HG02759 (cell line): ENCODE measurements around the gene ZNF841.
"Not testable (repeated sequence)": the region's sequence is repeated elsewhere in the genome, so short reads cannot be mapped to it uniquely, and the experiment has no call there.

Experiments
- ATAC-seq: cut with Tn5 transposase; IDR thresholded peaks from one replicate; pipeline ENCODE4 v1.9.1; 2021; ENCODE audit warnings: mild to moderate bottlenecking, moderate library complexity; ENCODE audit not compliant: unreplicated experiment

Gene ZNF841

DNA sequence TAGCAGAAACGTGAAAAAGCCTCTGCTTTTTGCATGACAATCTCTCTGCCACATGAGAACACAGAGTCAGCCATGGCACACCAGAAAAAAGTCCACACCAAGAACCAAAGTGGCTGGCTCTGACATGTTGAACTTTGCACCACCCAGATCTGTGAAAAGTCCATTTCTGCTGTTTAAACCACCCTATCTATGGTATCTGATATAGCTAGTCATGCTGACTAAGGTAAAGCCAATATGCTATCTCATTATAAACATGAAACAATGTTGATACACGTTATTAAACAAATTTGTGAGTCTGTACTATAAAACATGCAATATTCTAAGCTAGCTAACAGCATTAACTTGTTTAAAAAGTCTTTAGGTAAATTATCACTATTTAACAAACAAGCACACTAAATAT lies 25.9 kb downstream of the ZNF841 start:
- ATAC-seq = no peak

DNA sequence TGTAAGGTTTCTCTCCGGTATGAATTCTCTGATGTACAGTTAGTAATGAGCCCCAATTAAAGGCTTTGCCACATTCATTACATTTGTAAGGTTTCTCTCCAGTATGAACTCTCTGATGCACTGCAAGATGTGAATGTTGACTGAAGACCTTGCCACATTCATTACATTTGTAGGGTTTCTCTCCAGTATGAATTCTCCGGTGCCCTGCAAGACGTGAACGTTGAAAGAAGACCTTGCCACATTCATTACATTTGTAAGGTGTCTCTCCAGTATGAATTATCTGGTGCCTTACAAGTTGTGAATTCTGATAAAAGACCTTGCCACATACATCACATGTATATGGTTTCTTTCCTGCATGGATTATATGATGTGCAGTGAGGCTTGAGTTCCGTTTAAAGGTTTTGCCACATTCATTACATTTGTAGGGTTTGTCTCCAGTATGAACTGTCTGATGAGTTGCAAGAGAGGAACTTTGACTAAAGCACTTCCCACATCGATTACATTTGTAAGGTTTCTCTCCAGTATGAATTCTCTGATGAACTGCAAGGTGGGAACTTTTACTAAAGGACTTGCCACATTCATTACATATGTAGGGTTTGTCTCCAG lies 29.2 kb downstream of the ZNF841 start:
- ATAC-seq = no peak

DNA sequence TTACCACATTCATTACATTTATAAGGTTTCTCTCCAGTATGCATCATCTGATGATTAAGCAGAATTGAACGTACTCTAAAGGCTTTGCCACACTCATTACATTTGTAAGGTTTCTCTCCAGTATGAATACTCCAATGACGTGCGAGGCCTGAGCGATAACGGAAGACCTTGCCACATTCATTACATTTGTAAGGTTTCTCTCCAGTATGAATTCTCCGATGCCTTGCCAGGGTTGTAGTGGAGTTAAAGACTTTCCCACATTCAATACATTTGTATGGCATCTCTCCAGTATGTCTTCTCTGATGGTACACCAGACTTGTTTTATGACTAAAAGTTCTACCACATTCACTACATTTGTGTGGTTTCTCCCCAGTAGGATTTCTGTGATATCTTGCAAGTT lies 30.2 kb downstream of the ZNF841 start:
- no peak for ATAC-seq

DNA sequence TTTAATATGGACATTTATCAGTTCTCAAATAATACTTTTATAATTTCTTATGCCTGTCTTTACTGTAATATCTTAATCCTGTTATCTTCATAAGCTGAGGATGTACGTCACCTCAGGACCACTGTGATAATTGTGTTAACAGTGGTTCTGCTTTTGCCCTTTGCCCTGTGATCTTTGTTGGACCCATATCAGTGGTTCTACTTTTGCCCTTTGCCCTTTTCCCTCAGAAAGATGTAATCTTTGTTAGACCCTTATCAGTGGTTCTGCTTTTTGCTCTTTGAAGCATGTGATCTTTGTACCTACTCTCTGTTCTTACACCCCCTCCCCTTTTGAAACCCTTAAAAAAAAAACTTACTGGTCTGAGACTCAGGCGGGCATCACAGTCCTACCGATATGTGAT lies 39.1 kb downstream of the ZNF841 start:
- ATAC-seq = not testable (repeated sequence)

DNA sequence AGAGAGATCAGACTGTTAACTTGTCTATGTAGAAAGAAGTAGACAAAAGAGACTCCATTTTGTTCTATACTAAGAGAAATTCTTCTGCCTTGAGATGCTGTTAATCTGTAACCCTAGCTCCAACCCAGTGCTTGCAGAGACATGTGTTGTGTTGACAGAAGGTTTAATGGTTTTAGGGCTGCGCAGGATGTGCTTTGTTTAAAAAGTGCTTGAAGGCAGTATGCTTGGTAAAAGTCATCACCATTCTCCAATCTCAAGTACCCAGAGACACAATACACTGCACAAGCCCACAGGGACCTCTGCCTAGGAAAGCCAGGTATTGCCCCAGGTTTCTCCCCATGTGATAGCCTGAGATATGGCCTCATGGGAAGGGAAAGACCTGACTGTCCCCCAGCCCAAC lies 43.8 kb downstream of the ZNF841 start:
- ATAC-seq = not testable (repeated sequence)

DNA sequence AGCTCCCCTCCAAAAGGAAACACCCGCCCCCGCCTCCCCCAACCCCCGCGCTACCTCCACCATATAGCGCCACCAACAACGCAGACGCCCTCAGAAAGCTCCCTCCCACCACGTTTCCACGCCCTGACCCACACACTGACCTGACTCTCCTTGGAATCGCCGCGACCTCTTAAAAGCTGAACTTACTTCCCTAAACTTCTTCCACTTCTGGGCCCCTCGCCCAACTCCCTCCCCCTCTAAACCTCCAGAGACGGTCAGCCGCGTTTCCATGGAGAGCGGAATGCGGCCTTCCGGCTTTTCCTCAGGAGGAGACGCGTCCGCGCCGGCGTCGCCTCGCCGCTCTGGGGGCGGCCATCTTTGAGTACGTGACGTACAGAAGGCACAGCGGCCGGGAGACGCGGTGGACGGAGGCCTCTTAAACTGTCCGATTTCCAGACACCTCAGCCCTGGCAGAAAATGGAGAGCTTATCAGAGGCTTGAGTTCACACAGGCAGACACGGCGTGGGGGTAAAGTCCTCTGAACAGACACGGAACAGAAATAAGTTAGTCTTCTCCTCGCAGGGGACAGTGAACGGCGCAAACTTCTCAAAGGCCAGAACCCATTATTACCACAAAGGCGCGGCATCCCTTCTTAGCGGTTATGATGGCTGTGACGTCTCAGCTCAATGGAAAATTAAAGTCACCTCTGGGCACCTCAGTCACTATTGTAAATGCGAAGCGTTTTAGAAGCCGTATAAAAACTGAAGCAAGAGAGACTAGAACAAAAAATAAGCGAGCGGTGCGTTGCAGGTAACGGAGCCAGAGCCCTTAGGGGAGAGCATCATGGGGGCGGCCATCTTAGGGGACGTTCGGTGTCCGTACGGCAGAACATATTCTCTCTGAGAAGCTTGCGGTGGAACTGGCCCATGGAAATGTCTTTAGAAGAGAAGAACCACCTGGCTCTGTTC lies 46.7 kb downstream of the ZNF841 start, which contains the start of gene ZNF432:
Gene ZNF432, minus strand, starts transcription at position 284 of the 947 bp plus-strand sequence. CDS start 1,970 bp downstream, outside the sequence.
- peak; percentile 97 for ATAC-seq

DNA sequence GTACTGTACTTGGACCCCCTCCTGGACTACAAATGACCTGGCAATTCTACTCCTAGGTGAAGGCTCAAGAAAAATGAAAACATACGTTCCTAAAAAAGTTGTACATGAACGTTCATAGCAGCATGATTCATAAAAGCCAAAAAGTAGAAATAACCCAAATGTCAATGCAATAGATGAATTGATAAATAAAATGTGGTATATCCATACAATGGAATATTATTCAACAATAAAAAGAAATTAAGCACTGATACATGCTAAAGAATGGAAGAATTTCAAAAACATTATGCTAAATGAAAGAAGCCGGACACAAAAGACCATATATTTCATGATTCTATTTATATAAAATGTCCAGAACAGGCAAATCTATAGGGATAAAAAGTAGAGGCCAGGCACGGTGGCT lies 56.4 kb downstream of the ZNF841 start:
- no peak for ATAC-seq

DNA sequence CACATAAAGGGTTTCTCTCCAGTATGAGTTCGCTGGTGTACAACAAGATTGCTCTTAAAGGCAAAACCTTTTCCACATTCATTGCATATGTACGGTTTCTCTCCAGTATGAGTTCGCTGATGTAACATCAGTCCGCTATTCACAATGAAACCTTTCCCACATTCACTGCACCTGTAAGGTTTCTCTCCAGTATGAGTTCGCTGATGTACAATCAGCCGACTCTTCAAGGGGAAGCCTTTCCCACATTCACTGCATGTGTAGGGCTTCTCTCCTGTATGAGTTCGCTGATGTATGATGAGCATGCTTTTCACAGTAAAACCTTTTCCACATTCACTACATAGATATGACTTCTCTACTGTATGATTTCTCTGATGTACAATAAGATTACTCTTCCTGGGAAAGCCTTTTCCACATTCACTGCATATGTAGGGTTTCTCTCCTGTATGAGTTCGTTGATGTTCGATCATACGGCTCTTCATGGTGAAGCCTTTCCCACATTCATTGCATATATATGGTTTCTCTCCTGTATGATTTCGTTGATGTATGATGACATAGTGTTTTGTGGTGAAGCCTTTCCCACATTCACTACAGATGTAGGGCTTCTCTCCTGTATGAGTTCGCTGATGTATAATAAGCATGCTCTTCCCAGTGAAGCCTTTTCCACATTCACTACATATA lies 61.4 kb downstream of the ZNF841 start:
- no peak for ATAC-seq

DNA sequence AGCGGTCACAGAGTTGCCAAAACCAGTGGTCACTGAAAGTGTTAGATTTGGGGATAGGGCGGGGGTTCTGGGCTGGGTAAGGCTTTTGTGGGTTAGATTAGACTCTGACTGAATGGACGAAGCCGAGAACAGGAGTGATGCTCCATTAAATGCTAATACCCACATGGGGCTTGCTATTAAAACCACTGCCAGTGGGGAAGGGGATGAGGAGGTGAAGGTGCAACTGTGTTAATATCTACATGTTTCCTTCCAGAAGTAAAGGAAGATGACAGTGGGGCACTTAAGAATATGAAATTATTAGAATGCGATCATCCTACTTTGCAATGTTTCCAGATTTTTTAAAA lies 66.8 kb downstream of the ZNF841 start:
- ATAC-seq = peak; percentile 13

DNA sequence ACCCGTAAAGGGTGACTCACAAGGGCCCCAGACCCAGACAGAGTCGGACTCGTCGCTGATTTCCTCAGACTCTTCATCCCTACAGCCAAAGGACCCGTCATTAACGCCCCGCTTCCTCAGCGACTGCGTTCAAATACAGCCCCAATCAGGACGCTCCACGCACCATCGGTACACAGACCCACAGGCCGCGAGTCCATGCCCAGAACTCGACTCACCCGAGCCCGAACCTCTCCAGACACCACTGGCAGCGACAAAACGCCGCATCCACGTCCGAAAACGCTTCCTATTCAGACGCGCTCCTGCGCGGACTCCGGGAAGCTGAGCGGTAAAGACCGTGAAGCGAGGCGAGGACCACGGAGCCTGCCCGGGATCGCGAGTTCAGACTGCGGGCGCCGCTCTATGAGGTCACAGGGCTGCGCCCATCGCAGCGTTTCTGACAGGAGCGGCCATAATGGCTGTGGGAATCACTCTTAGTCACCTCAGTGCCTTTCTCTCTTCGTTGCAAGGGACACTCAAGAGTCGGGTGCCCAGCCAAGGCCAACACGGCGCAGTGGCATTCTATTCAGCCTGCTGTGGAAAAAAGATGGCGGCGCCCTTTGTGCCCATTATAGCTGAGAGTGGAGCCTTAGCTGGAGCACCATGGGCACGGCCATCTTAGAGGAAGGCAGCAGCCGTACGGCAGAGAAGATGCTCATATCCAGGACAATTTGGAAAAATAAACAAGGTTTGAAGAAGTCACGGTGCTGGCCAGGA lies 67.4 kb downstream of the ZNF841 start, which contains the start of gene ZNF614:
Gene ZNF614, minus strand, starts transcription at position 353 of the 753 bp plus-strand sequence. CDS start 2,634 bp downstream, outside the sequence.
- peak; percentile 95 for ATAC-seq

DNA sequence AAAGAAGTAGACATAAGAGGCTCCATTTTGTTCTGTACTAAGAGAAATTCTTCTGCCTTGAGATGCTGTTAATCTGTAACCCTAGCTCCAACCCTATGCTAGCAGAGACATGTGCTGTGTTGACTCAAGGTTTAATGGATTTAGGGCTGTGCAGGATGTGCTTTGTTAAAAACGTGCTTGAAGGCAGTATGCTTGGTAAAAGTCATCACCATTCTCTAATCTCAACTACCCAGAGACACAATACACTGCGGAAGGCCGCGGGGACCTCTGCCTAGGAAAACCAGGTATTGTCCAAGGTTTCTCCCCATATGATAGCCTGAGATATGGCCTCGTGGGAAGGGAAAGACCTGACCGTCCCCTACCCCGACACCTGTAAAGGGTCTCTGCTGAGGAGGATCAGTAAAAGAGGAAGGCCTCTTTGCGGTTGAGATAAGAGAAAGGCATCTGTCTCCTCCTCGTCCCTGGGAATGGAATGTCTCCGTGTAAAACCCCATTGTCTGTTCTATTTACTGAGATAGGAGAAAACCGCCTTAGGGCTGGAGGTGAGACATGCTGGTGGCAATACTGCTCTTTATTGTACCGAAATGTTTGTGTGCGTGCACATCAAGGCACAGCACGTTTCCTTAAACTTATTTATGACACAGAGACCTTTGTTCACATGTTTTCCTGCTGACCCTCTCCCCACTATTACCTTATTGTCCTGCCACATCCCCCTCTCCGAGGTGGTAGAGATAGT lies 69.1 kb downstream of the ZNF841 start:
- ATAC-seq = not testable (repeated sequence)

DNA sequence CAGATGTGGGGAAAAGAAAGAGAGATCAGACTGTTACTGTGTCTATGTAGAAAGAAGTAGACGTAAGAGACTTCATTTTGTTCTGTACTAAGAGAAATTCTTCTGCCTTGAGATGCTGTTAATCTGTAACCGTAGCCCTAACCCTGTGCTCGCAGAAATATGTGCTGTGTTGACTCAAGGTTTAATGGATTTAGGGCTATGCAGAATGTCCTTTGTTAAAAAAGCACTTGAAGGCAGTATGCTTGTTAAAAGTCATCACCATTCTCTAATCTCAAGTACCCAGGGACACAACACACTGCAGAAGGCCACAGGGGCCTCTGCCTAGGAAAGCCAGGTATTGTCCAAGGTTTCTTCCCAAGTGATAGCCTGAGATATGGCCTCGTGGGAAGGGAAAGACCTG lies 71.1 kb downstream of the ZNF841 start:
- not testable (repeated sequence) for ATAC-seq

DNA sequence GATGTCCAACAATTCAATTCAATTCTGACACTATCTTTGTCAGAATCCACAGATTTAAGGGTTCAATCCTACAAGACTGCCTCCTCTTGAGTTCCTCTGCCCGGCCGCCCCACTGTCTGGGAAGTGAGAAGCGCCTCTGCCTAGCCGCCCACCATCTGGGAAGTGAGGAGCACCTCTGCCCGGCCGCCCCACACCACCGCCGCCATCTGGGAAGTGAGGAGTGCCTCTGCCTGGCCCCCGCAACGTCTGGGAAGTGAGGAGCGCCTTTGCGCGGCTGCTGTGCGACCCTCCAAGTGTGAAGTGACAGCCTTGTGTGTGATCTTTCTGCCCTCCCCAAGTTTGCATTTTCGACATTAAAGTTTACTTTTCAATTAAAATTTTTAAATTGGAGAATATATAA lies 73.4 kb downstream of the ZNF841 start:
- no peak for ATAC-seq

DNA sequence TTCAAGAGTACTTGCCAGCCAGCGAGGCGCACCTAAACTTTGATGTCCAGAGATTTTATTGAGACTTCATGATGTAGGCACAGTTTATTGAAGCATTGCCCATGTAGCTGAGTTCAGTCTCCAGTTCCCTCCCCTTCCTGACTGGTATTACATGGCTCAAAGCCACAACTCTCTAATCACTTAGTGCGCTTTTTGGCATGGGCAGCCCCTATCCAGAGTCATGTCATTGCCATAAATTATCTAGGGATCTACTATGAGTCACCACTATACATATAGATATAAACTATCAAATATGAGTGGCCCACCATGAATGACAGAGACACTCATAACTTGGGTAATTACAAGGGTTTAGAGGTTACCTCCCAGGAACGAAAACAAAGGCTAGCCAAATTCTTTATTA lies 75.1 kb downstream of the ZNF841 start:
- ATAC-seq = no peak
